ENCODE results near the gene MAPK14. TPM values are rescaled to one million over a fixed set of nuclear protein-coding genes. Genes with fewer than 3 reads are reported as not detected.

Gene MAPK14
- polyA plus RNA-seq, 2 of the 4 experiments (the other 2 are of a cell fraction) = 19.4 to 36.7 TPM

- peaks cover 7% of the 10 kb centered on the region; the same call in 1 of the 3 replicates for H3K9me3 ChIP-seq
- no peak for FAIRE-seq
- POLR2A ChIA-PET = no interaction called here
- H3K4me3 ChIP-seq = no peak overlapping the region
- no peak overlapping the region for H3K27ac ChIP-seq
- no peak overlapping the region for H3K4me2 ChIP-seq
- DNase-seq (ENCODE audit: low read depth in 1 of 2, low spot score in 1 of 2) = no peak
- CTCF ChIA-PET = no interaction called here
- TF ChIP-seq POLR2AphosphoS2 (conservative IDR thresholded peaks at IDR 0.05; ENCODE audit: low read length) (no peak), CEBPB (IDR thresholded peaks at IDR 0.05) (no peak), RAD21 (conservative IDR thresholded peaks at IDR 0.05 in 1 of 2, IDR thresholded peaks at IDR 0.05 in 1 of 2) (no peak), USF2 (IDR thresholded peaks at IDR 0.05) (no peak), EHMT2 (IDR thresholded peaks at IDR 0.05; ENCODE audit: low read depth) (no peak), RARB (CRISPR knock-in tag; IDR thresholded peaks at IDR 0.05) (no peak), HOXB13 (CRISPR knock-in tag; IDR thresholded peaks at IDR 0.05; ENCODE audit: low read depth) (no peak), NR3C1 (IDR thresholded peaks at IDR 0.05) (no peak), FOSL2 (IDR thresholded peaks at IDR 0.05) (no peak), FOSL2 (CRISPR knock-in tag; IDR thresholded peaks at IDR 0.05) (no peak), ZSCAN20 (CRISPR knock-in tag; IDR thresholded peaks at IDR 0.05) (no peak), RFX5 (IDR thresholded peaks at IDR 0.05) (no peak), ESRRA (IDR thresholded peaks at IDR 0.05; ENCODE audit: borderline replicate concordance, low read length) (no peak), HDAC2 (IDR thresholded peaks at IDR 0.05) (no peak)
- TF ChIP-seq, protein P1, sequence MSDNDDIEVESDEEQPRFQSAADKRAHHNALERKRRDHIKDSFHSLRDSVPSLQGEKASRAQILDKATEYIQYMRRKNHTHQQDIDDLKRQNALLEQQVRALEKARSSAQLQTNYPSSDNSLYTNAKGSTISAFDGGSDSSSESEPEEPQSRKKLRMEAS (IDR thresholded peaks at IDR 0.05) = no peak
- H3K4me1 ChIP-seq = no peaks in the 10 kb centered on the region
- no peak for ATAC-seq
- WGBS (ENCODE audit: missing lambda C conversion rate) = 52% methylated on average over 4 of the region's 4 CpGs
Measured at GRCh38 chr6:36160147-36160760, 132.6 kb downstream of the MAPK14 start.

Other genes with a start within 250 kb of the MAPK14 start
- not detected in 2 replicates for gene CLPSL1, start 246.8 kb upstream of the MAPK14 start, polyA plus RNA-seq (2011; rRNA removed)
- not detected in 3 replicates for gene CLPSL1, start 246.8 kb upstream of the MAPK14 start, polyA plus RNA-seq (2017; fragmentation: RNase III; extraction: RNeasy Plus Mini Kit Qiagen cat#74134 plus additional on column Dnase treatment)
- gene CLPS, start 230.5 kb upstream of the MAPK14 start, polyA plus RNA-seq (2011; rRNA removed) = not detected in 2 replicates
- not detected in 3 replicates for gene CLPS, start 230.5 kb upstream of the MAPK14 start, polyA plus RNA-seq (2017; fragmentation: RNase III; extraction: RNeasy Plus Mini Kit Qiagen cat#74134 plus additional on column Dnase treatment)
- gene LHFPL5, start 222.5 kb upstream of the MAPK14 start, polyA plus RNA-seq (2011; rRNA removed) = 0.06 and 0.15 TPM in 2 replicates
- gene LHFPL5, start 222.5 kb upstream of the MAPK14 start, polyA plus RNA-seq (2017; fragmentation: RNase III; extraction: RNeasy Plus Mini Kit Qiagen cat#74134 plus additional on column Dnase treatment) = 0.10 to 0.17 TPM (median 0.16 TPM) in 3 replicates
- 39.9 and 65.9 TPM in 2 replicates for gene SRPK1, start 106.7 kb upstream of the MAPK14 start, polyA plus RNA-seq (2011; rRNA removed)
- gene SRPK1, start 106.7 kb upstream of the MAPK14 start, polyA plus RNA-seq (2017; fragmentation: RNase III; extraction: RNeasy Plus Mini Kit Qiagen cat#74134 plus additional on column Dnase treatment) = 46.2 to 54.0 TPM (median 46.9 TPM) in 3 replicates
- not detected in 2 replicates for gene SLC26A8, start 3.2 kb upstream of the MAPK14 start, polyA plus RNA-seq (2011; rRNA removed)
- not detected in 3 replicates for gene SLC26A8, start 3.2 kb upstream of the MAPK14 start, polyA plus RNA-seq (2017; fragmentation: RNase III; extraction: RNeasy Plus Mini Kit Qiagen cat#74134 plus additional on column Dnase treatment)
- gene MAPK13, start 102.7 kb downstream of the MAPK14 start, polyA plus RNA-seq (2011; rRNA removed) = 0.45 TPM in 2 replicates
- 0.63 to 1.0 TPM (median 0.87 TPM) in 3 replicates for gene MAPK13, start 102.7 kb downstream of the MAPK14 start, polyA plus RNA-seq (2017; fragmentation: RNase III; extraction: RNeasy Plus Mini Kit Qiagen cat#74134 plus additional on column Dnase treatment)
- gene BRPF3, start 168.9 kb downstream of the MAPK14 start, polyA plus RNA-seq (2011; rRNA removed) = 9.8 and 10.7 TPM in 2 replicates
- 9.8 to 11.2 TPM (median 11.1 TPM) in 3 replicates for gene BRPF3, start 168.9 kb downstream of the MAPK14 start, polyA plus RNA-seq (2017; fragmentation: RNase III; extraction: RNeasy Plus Mini Kit Qiagen cat#74134 plus additional on column Dnase treatment)
- gene PNPLA1, start 242.3 kb downstream of the MAPK14 start, polyA plus RNA-seq (2011; rRNA removed) = 0.09 and 0.12 TPM in 2 replicates
- gene PNPLA1, start 242.3 kb downstream of the MAPK14 start, polyA plus RNA-seq (2017; fragmentation: RNase III; extraction: RNeasy Plus Mini Kit Qiagen cat#74134 plus additional on column Dnase treatment) = 0.04 TPM in 1 of 3 replicates, not detected in the others